Medulla oblongata (tissue), 1 donor: Measurements from ENCODE around the gene HIVEP3.

Experiments
- DNase-seq: peaks from one replicate; pipeline ENCODE4 v3.0.0-alpha.2; 2015; ENCODE audit errors: extremely low spot score

The HIVEP3 gene

GRCh38 chr1:41713141-41713540, 205.6 kb downstream of the HIVEP3 start:
- DNase-seq: peak; percentile 78

GRCh38 chr1:41712695-41713094, 206.0 kb downstream of the HIVEP3 start:
- peak; percentile 73 for DNase-seq

- no peak for DNase-seq
Observed at GRCh38 chr1:41712081-41712480, 206.6 kb downstream of the HIVEP3 start.

GRCh38 chr1:41711581-41711980, 207.1 kb downstream of the HIVEP3 start:
- peak; percentile 43 for DNase-seq

GRCh38 chr1:41710980-41711379, 207.7 kb downstream of the HIVEP3 start:
- DNase-seq: no peak

GRCh38 chr1:41709873-41710272, 208.8 kb downstream of the HIVEP3 start:
- DNase-seq: no peak

GRCh38 chr1:41709331-41709730, 209.4 kb downstream of the HIVEP3 start:
- no peak for DNase-seq

- no peak for DNase-seq
Observed at GRCh38 chr1:41708332-41708731, 210.4 kb downstream of the HIVEP3 start.

GRCh38 chr1:41707793-41708192, 210.9 kb downstream of the HIVEP3 start:
- DNase-seq: no peak

GRCh38 chr1:41705798-41706197, 212.9 kb downstream of the HIVEP3 start:
- no peak for DNase-seq

- DNase-seq: no peak
Observed at GRCh38 chr1:41704196-41704595, 214.5 kb downstream of the HIVEP3 start.

GRCh38 chr1:41702771-41703170, 216.0 kb downstream of the HIVEP3 start:
- DNase-seq: no peak

- no peak for DNase-seq
Observed at GRCh38 chr1:41700986-41701535, 217.7 kb downstream of the HIVEP3 start.

GRCh38 chr1:41700581-41700980, 218.1 kb downstream of the HIVEP3 start:
- DNase-seq: no peak

GRCh38 chr1:41699861-41700248, 218.9 kb downstream of the HIVEP3 start:
- DNase-seq: no peak

- no peak for DNase-seq
Observed at GRCh38 chr1:41698916-41699860, 219.5 kb downstream of the HIVEP3 start.

- DNase-seq: no peak
Observed at GRCh38 chr1:41696381-41696780, 222.3 kb downstream of the HIVEP3 start.

GRCh38 chr1:41695118-41695745, 223.5 kb downstream of the HIVEP3 start:
- DNase-seq: peak; percentile 78

- peak; percentile 47 for DNase-seq
Observed at GRCh38 chr1:41691966-41692365, 226.8 kb downstream of the HIVEP3 start.

GRCh38 chr1:41691424-41691823, 227.3 kb downstream of the HIVEP3 start:
- DNase-seq: no peak

- DNase-seq: no peak
Observed at GRCh38 chr1:41690331-41690730, 228.4 kb downstream of the HIVEP3 start.

- peak; percentile 93 for DNase-seq
Observed at GRCh38 chr1:41689558-41689981, 229.2 kb downstream of the HIVEP3 start.

GRCh38 chr1:41689139-41689538, 229.6 kb downstream of the HIVEP3 start:
- DNase-seq: no peak
